GM19351 (cell line): ENCODE results near the gene ZBTB9.

Experiments
- ATAC-seq: cut with Tn5 transposase; IDR thresholded peaks from one replicate; pipeline ENCODE4 v1.9.1; 2021; ENCODE audit warnings: mild to moderate bottlenecking, moderate library complexity; ENCODE audit not compliant: unreplicated experiment

ZBTB9 gene

GRCh38 chr6:33454009-33454946 is at the start of gene ZBTB9:
Gene ZBTB9, plus strand, starts transcription at chr6:33454576. Its CDS starts 525 bp downstream, at chr6:33455101.
- peak; percentile 98 for ATAC-seq

- no peak for ATAC-seq
These were observed 49.5 kb upstream of the ZBTB9 start for GRCh38 chr6:33404884-33405283.

- ATAC-seq, result no peak
These were observed 48.9 kb upstream of the ZBTB9 start for GRCh38 chr6:33405386-33405940.

GRCh38 chr6:33406126-33406525 is 48.2 kb upstream of the ZBTB9 start:
- ATAC-seq, result no peak

GRCh38 chr6:33407132-33407718 is 47.2 kb upstream of the ZBTB9 start:
- no peak for ATAC-seq

GRCh38 chr6:33410050-33410710 is 44.2 kb upstream of the ZBTB9 start:
- peak; percentile 84 for ATAC-seq

GRCh38 chr6:33410711-33411631 is 43.4 kb upstream of the ZBTB9 start, which contains the start of gene PHF1:
Gene PHF1, plus strand, starts transcription at chr6:33411014. Its CDS starts 1,250 bp downstream, at chr6:33412264.
- ATAC-seq, result peak; percentile 29

GRCh38 chr6:33411632-33412005 is 42.8 kb upstream of the ZBTB9 start:
- no peak for ATAC-seq

- no peak for ATAC-seq
These were observed 42.0 kb upstream of the ZBTB9 start for GRCh38 chr6:33412140-33413009.

- no peak for ATAC-seq
These were observed 40.9 kb upstream of the ZBTB9 start for GRCh38 chr6:33413241-33414120.

GRCh38 chr6:33414592-33415271 is 39.6 kb upstream of the ZBTB9 start:
- no peak for ATAC-seq

- ATAC-seq, result no peak
These were observed 38.5 kb upstream of the ZBTB9 start for GRCh38 chr6:33415831-33416230.

- no peak for ATAC-seq
These were observed 37.8 kb upstream of the ZBTB9 start for GRCh38 chr6:33416386-33417127.

GRCh38 chr6:33417128-33417902 is 37.1 kb upstream of the ZBTB9 start:
- ATAC-seq, result no peak

- ATAC-seq, result peak; percentile 82
These were observed 36.3 kb upstream of the ZBTB9 start, which contains the start of gene CUTA for GRCh38 chr6:33417903-33418689. Gene CUTA, minus strand, starts transcription at chr6:33418107. Its CDS starts 107 bp downstream, at chr6:33418000.
